22Rv1 (cell line): ENCODE results near the gene CTNNBIP1.
"Not testable (repeated sequence)": the region's sequence is repeated elsewhere in the genome, so short reads cannot be mapped to it uniquely, and the experiment has no call there.

Source experiments
- H3K27ac ChIP-seq: fragments of 450-650 bp; 2 replicates; pipeline ENCODE4 v1.5.1; 2017
- ZFX ChIP-seq: fragments of 450-650 bp; IDR thresholded peaks from 2 replicates; pipeline ENCODE4 v1.6.1; 2017; ENCODE audit warnings: antibody characterized with exemption, borderline replicate concordance
- TF ChIP-seq, protein P1 (sequence below): fragments of 450-650 bp; IDR thresholded peaks from 2 replicates; pipeline ENCODE4 v1.5.1; 2017; ENCODE audit warnings: mild to moderate bottlenecking

Gene CTNNBIP1

DNA sequence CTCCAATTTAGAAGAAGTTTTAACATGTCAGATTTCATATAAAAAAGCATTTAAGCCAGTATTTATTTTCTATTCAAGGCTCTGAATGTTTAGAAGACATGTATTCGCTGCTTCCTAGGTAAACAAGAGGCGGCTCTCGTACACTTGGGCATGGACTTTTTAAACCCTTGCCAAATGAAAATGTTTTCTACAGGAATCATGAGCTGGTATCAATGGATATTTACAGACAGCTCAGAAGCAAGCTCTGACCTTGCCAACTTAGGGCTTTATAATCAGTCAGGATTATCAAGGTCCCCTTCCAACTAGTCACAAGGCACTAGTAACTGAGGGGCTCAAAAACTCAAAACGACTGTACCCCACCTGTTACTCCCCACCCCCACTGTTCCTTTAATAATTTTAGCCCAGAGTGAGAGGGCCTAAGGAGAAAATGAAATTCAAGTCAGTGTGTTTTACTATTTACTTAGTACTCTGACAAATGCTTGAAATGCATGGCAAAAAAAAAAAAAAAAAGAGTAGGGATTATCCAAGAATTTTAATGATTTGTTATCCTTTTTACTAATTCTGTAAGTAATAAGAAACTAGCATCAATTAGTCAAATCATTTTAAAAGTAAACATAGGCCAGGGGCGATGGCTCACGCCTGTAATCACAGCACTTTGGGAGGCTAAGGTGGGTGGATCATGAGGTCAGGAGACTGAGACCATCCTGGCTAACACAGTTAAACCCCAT lies 98.7 kb downstream of the CTNNBIP1 start:
- no peak overlapping the region for H3K27ac ChIP-seq
- TF ChIP-seq ZFX, result no peak
- TF ChIP-seq, protein P1, sequence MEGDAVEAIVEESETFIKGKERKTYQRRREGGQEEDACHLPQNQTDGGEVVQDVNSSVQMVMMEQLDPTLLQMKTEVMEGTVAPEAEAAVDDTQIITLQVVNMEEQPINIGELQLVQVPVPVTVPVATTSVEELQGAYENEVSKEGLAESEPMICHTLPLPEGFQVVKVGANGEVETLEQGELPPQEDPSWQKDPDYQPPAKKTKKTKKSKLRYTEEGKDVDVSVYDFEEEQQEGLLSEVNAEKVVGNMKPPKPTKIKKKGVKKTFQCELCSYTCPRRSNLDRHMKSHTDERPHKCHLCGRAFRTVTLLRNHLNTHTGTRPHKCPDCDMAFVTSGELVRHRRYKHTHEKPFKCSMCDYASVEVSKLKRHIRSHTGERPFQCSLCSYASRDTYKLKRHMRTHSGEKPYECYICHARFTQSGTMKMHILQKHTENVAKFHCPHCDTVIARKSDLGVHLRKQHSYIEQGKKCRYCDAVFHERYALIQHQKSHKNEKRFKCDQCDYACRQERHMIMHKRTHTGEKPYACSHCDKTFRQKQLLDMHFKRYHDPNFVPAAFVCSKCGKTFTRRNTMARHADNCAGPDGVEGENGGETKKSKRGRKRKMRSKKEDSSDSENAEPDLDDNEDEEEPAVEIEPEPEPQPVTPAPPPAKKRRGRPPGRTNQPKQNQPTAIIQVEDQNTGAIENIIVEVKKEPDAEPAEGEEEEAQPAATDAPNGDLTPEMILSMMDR, result no peak

DNA sequence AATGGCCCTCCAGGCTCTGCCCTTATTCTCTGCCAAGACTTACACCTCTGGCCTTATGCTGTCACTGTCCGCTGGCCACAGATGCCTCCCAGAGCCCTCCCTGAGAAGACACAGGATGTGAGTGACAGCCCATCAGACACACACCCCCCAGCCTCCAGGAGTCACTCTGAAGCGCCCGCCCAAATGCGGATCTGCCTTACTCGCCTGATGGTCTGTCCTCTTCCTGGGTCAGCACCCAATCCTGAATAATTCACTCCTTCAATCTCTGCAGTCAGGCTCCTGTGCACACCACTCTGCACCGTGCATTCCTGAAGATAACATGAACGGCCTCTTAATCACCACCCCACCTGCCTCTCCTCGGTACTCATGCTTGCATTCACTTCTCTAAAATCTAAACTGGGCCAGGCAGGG lies 101.0 kb downstream of the CTNNBIP1 start:
- no peak for TF ChIP-seq ZFX
- TF ChIP-seq, protein P1, result no peak
- no peak overlapping the region for H3K27ac ChIP-seq

DNA sequence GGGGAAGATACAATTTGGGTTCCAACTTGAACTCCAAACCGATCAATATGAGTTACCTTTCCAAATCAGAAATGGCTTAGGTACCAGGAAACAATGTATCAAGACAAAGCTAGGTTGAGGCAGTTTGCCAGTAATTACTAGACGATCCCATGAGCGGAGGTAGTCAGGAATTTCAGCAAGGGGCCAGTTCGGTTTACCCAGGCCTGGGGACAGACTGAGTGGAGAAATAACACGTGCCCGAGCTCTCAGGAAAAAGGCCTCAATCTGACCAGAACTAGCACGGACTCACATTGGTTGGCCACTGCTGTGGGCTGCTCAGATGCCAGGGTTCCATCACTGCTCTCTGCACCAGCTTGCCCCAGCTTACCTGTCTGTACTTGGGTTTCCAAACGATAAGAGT lies 101.6 kb downstream of the CTNNBIP1 start:
- TF ChIP-seq, protein P1, result no peak
- TF ChIP-seq ZFX, result no peak
- no peak overlapping the region for H3K27ac ChIP-seq

DNA sequence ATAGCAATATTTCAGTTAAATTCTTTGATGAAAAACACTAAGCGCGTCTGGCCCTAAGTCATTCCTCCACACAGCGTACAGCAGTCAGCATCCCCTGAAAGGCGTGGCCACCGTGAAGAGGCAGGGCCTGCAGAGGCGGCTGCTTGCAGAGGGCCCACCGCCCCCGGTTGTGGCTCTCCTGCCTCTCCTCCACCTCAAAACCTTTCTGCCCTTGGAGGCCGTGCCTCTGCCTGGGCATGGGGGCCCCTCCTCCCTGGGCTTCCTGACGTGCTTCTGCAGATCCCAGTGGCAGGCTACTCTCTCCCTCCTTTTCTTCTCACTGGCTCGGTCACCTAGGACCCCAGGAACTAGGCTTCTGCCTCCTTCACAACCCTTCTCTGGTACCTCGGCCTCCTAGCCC lies 102.5 kb downstream of the CTNNBIP1 start:
- no peak for TF ChIP-seq ZFX
- TF ChIP-seq, protein P1, result no peak
- H3K27ac ChIP-seq, result no peak overlapping the region

DNA sequence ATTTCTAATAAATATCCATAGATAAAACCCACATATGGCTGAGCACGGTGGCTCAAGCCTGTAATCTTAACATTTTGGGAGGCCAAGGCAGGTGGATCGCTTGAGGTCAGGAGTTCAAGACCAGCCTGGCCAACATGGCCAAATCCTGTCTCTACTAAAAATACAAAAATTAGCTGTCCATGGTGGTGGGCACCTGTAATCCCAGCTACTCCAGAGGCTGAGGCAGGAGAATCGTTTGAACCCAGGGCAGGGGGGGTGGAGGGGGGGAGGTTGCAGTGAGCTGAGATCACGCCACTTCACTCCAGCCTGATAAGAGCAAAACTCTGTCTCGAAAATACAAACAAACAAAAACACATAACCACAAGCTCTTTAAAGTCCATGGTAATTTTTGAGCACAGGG lies 104.1 kb downstream of the CTNNBIP1 start:
- not testable (repeated sequence) for H3K27ac ChIP-seq

DNA sequence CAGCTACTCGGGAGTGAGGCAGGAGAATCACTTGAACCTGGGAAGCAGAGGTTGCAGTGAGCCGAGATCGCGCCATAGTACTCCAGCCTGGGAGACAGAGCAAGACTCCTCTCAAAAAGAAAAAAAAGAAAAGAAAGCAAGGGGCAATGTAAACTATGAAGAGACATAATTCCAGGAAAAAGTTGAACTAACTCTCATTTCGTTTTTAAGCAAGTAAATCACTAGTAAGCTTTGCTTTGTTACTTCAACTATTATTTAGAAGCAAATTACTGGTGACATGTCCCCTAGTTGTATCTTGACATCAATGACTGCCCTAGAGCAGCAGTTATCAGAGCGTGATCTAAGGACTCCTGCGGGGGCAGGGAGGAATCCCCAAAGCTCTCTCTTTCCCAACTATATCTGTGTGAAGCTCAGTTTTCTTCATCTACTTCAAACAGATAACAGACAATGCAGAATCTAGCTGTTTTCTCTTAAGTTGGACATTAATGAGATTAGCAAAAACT lies 105.0 kb downstream of the CTNNBIP1 start:
- H3K27ac ChIP-seq, result 0 out of 2 replicates have a peak overlapping the region, but pooled peaks have one; percentile 11
- TF ChIP-seq ZFX, result no peak
- TF ChIP-seq, protein P1, result no peak

DNA sequence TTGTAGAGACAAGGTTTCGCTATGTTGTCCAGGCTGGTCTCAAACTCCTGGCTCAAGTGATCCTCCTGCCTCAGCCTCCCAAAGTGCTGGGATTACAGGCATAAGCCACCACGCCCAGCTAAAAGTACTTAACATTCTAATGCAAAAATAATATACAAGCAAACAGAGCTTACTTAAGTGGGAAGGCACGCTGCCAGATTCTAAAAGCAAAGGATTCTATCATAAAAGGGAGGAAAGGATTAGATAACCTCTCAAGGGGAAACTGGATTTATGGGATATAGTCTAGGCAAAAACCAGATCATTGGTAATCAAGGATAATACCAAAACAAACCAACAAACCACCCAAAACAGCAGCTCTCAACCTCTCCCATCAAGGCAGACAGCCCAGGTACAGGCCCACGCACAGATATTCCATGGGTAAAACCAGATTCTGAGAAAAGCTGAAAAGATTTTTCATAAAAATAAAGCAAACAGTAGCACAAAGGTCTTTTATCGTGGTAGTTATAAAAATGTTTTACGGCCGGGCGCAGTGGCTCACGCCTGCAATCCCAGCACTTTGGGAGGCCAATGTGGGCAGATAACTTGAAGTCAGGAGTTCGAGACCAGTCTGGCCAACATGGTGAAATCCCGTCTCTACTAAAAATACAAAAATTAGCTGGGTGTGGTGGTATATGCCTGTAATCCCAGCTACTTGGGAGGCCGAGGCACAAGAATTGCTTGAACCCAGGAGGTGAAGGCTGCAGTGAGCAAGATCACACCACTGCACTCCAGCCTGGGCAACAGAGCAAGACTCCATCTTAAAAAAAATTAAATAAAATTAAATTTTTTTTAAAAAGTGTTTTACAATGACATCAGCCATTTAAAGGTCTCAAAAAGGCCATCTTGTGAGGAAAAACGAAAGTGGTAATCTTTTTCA lies 106.8 kb downstream of the CTNNBIP1 start:
- not testable (repeated sequence) for H3K27ac ChIP-seq

DNA sequence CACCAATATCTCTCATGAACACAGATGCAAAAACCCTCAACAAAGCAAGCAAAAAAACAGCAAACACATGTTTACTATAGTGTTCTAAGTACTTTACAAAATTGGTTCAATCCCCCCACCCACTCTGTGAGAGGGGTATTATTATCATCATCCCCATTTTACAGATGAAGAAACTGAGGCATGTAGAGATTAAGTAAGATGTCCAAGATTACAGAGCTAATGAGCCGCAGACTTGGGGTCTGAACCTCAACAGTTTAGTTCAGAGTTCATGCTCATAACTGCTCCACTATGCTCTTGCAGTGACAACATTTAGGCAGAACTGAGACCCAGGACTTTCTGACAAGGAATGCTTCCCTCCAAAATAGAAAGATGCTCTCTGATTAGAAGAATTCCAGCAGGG lies 108.2 kb downstream of the CTNNBIP1 start:
- H3K27ac ChIP-seq, result no peak overlapping the region
- TF ChIP-seq, protein P1, result no peak
- TF ChIP-seq ZFX, result no peak
